A549 treated with CORT108297 at 1 μM for 4 hours (cell line): ENCODE results near the gene DMRT2. TPM values are rescaled to one million over a fixed set of nuclear protein-coding genes. Genes with fewer than 3 reads are reported as not detected.

Experiments used
- total RNA-seq: library from RNA; stranded (reverse); fragments of 200-300 nt; extraction: Qiagen RNA extraction; gene quantifications from 5 replicates; pipeline ENCODE4 v1.2.3, GENCODE V29; 2022

DMRT2 gene
- total RNA-seq, result 0.05 to 0.10 TPM (median 0.09 TPM) in 4 of 5 replicates, not detected in the other

DNA sequence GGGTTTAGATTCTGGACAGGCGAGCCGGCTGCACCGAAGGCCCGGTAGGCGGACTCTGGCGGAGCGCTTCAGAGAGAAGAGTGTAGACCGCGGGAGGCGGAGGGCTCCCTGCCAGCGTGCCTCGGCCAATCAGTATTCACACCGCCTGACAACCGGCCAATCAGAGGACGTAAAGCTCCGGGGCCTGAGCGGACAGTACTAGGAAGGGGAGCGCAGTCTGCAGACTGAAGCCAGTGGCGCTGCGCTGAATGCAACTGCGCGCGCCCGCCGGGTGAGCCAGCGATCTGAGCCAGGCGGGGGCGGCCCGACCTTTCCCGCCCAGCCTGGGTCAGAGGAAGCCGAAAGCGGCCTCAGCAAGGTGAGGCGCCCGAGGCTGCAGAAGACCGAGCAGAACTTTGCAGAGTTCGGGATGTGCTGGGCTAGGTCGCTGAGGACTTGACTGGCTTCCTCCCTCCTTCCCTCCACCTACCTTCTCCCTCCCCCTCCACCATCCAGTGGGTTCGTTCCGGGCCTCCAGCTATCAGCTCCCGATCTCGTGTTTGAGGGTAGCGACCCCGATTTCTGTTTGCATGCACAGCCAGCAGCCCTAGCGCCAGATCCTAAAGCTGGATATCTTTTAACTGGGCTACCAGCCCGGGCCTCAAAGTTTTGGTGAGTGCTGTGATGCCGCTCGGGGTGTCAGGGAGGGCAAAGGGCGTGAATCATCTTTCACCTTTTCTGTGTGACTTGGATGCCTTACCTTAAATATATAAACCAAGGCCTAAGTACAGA, at the start of gene DMRT2:
Gene DMRT2 (plus strand): TSS at position 233 of the 771 bp plus-strand sequence. CDS start 1,257 bp downstream, outside the sequence.

Other genes with a start within 250 kb of the DMRT2 start
- gene DMRT1, start 208.7 kb upstream of the DMRT2 start, total RNA-seq, result not detected in 5 replicates
- not detected in 5 replicates for gene DMRT3, start 73.7 kb upstream of the DMRT2 start, total RNA-seq